ENCODE measurements around the gene TEAD2. TPM values are rescaled to one million over a fixed set of nuclear protein-coding genes. Genes with fewer than 3 reads are reported as not detected.
A peak's percentile ranks its signal among the peaks of the same experiment; 100 is the strongest.

The TEAD2 gene
- total RNA-seq, 1 experiment from 2014 or later: 29.0 TPM

- no peak for DNase-seq (ENCODE audit: low read depth)
Observed at GRCh38 chr19:49348305-49349189, 13.7 kb downstream of the TEAD2 start.

GRCh38 chr19:49347835-49348234, 14.4 kb downstream of the TEAD2 start:
- DNase-seq (ENCODE audit: low read depth): peak; percentile 58

GRCh38 chr19:49347191-49347590, 15.0 kb downstream of the TEAD2 start:
- no peak for DNase-seq (ENCODE audit: low read depth)

- DNase-seq (ENCODE audit: low read depth): no peak
Observed at GRCh38 chr19:49344505-49345423, 17.5 kb downstream of the TEAD2 start.

DNA sequence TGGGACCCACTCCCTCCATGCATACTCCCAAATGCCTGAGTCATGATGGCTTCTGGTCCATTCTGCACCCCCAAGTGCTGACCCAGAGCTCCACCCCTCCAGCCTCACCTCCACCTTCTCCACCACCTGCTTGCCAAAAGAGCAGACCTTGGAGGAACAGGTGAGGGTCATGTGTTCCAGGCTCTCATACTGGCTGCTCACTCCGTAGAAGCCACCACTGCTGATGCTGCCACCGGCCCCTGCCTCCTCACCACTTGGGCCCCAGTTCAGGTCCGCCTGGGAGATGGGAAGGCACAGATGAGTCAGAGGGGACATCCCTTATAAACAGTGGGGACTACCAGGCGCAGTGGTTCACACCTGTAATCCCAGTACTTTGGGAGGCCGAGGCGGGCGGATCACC, 19.1 kb downstream of the TEAD2 start:
- no peak for DNase-seq (ENCODE audit: low read depth)

GRCh38 chr19:49342291-49342721, 19.9 kb downstream of the TEAD2 start:
- no peak for DNase-seq (ENCODE audit: low read depth)

DNA sequence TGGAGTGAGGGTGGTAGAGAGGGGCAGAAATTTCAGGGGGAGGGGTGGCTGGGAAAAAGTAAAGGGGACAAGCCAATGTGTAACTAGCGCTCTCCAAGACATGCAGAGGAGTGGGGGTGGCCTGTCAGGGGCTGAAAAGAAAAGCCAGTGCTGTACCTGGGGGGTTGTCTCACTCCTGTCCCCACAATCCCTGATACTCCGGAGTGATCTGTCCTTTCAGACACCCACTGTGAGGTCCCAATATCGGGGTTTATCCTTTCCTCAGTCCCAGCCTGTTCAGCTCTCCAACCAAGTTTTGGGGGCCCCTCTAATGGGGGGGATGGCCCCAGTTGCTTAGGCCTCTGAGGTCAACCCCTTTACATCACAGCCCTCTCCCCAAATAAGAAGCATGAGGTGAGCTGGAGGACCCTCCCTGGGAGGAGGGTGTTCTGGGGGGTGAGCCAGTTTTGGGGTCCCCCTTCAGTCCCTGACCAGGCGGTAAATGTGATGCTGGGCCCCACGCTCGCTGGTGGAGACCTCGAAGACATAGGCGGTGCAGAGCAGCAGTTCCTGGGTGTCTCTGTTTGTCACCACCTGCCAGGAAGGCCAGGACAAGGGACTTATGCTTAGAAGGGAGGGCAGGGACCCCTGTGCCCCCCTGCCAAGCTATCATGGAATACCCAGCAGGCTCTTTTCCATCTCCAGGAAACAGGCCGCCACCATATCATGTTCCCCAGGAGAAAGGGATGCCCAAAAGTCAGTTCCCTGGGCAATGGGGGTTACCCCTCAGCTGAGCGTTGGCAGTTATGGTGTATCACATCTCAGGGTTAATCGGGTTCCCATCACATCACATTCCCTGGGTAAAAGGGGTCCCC, 21.1 kb downstream of the TEAD2 start:
- DNase-seq (ENCODE audit: low read depth): no peak

- DNase-seq (ENCODE audit: low read depth): peak; percentile 31
Observed at GRCh38 chr19:49340069-49340864, 21.9 kb downstream of the TEAD2 start.

- peak; percentile 91 for DNase-seq (ENCODE audit: low read depth)
Observed at GRCh38 chr19:49339301-49340068, 22.7 kb downstream of the TEAD2 start.

DNA sequence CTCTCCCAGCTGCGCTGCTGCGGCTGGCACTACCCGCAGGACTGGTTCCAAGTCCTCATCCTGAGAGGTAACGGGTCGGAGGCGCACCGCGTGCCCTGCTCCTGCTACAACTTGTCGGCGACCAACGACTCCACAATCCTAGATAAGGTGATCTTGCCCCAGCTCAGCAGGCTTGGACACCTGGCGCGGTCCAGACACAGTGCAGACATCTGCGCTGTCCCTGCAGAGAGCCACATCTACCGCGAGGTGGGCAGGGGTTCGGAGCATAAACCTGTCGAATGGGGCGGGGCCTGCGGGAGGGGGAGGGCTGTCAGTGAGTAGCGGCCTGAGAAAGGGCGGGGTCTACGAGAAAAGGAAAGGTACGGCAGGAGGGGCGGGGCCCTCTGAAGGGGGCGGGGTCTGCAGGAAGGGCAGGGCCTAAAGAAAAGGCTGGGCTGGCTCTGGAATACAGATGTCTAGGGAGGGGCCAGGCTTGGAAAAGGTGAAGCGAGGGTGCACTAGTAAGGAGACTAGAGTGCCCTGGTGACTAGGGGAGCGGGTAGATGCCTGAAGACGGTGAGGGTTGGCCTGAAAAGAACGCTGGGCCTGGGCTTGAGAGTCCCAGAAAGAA, 23.4 kb downstream of the TEAD2 start:
- DNase-seq (ENCODE audit: low read depth): peak; percentile 62

DNA sequence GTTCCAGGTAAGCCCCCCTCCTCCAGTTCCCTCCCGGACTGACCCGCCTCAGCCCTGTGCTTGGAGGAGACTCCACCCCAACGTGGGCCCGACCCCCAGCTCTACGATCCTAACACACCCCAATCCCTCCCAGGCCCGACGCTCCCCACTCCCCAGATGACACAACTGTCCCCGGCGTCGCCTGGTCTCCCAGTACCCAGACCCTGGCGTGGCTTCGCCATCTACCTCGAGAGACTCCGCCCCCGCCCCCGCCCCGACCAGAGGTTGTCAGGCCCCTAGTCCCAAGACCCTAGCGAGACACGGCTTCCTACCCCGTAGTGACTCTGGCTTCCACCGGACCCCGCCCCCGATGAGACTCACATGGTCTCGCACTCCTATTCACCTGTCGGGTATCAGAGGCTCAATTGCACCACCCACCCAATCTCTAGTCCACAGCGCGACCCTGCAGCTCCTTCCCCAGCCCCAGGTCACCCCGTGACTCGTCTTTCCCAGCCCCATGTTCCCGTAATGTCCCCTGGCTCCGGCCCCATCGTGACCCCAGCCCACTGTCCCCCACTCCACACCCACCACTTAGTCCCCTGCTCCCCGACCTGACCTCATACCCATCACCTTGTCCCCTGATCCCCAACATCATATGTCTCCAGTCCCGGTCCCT, 24.1 kb downstream of the TEAD2 start:
- no peak for DNase-seq (ENCODE audit: low read depth)

DNA sequence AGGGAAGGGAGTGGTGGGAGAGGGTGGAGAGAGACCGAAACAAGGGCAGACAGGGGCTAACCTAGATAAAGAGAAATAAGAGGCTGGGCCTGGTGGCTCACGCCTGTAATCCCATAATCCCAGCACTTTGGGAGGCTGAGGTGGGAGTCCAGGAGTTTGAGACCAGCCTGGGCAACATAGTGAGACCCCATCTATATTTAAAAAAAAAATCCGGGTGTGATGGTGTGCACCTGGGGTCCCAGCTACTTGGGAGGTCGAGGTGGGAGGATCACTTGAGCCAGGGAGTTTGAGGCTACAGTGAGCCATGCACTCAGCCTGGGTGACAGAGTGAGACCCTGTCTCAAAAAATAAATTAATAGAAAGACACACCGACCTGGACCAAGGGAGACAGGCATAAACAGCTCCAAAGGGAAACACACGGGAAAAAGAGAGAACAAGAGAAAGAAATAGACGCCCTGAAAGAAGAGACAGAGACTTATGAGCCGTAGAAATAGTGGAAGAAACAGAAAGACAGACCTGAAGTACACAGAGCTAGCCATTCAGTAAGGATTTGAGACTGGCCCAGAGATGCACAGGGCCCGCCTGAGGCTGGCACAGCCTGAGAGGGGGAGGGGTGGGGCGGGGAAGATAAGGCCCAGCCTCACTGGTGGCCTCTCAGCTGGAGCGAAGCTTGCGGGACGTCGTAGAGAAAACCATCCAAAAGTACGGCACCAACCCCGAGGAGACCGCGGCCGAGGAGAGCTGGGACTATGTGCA, 24.8 kb downstream of the TEAD2 start:
- no peak for DNase-seq (ENCODE audit: low read depth)

GRCh38 chr19:49336482-49337266, 25.5 kb downstream of the TEAD2 start:
- no peak for DNase-seq (ENCODE audit: low read depth)

GRCh38 chr19:49335784-49336481, 26.3 kb downstream of the TEAD2 start:
- no peak for DNase-seq (ENCODE audit: low read depth)

DNA sequence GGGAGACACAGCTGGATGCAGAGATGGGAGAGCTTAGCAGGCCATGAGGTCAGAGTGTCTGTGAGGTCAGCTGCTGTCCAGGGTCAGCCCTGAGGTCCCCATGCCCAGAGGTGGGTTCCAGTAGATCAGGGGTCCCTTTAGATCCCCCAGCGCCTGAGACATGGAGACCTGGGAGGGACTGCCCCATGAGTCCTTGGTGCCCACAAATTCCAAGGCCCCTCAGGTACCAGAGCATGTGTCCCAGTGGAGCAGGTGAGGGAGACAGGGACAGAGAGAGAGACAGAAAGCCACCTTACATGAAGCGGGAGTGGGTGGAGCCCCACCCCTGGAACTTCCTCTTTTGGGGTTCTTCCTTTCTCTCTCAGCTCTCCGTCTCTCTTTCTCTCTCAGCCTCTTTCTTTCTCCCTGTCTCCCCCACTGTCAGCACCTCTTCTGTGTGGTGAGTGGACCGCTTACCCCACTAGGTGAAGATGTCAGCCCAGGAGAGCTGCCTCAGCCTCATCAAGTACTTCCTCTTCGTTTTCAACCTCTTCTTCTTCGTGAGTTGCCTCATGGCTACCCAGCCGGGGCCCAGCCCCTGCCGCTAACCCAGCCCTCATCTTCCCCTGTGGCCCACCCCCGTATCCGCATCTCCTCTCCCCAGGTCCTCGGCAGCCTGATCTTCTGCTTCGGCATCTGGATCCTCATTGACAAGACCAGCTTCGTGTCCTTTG, 27.0 kb downstream of the TEAD2 start, which contains the start of gene CD37:
CD37 (plus strand) TSS at position 336 of the 713 bp plus-strand sequence; CDS start at position 471, 135 bp downstream.
- no peak for DNase-seq (ENCODE audit: low read depth)

DNA sequence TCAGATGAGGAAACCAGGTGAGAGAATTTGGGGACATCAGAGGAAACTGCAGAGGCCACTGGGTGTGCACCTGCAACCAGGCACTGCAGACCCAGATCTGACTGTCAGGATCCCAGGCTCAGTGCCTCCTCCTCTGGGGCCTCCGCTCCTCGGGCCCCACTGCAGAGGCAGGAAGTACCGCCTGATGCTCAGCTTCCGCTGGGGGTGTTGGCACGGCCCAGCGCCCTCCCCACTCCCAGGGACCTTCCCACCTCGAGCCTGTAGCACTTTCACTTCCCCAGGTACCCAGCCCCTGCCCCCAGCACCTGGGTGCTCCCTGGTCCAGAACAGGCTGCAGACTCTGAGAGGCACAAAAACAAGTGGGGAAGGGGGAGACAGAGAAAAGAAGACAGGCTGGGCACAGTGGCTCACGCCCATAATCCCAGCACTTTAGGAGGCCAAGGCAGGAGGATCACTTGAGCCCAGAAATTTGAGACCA, 28.4 kb downstream of the TEAD2 start:
- no peak for DNase-seq (ENCODE audit: low read depth)

All from Daoy (cell line).